GM23338 (cell line): Measurements from ENCODE around the gene CRYL1. TPM values are rescaled to one million over a fixed set of nuclear protein-coding genes. Genes with fewer than 3 reads are reported as not detected.

Experiments
- ATAC-seq: fragments of 200-7000 bp; cut with Tn5 transposase; 3 replicates; pipeline ENCODE4 v1.9.1; 2020
- DNase-seq: peaks from one replicate; pipeline ENCODE4 v3.0.0-alpha.2; 2015; ENCODE audit warnings: low spot score
- H2AFZ ChIP-seq: fragments of 200-600 bp; sonication (generic); 2 replicates; pipeline ENCODE4 v1.8.0; 2016; ENCODE audit warnings: antibody characterized with exemption, mild to moderate bottlenecking, moderate library complexity
- H3F3A ChIP-seq: fragments of 200-600 bp; sonication (generic); replicated peaks from 2 replicates; pipeline ENCODE4 v1.8.0; 2017; ENCODE audit warnings: antibody characterized with exemption, mixed run types, low read depth
- H3K27ac ChIP-seq: fragments of 200-600 bp; sonication (generic); 2 replicates; pipeline ENCODE4 v1.6.1; 2016; ENCODE audit warnings: low read depth
- H3K27me3 ChIP-seq: fragments of 200-600 bp; sonication (generic); 2 replicates; pipeline ENCODE4 v1.8.0; 2016; ENCODE audit warnings: mild to moderate bottlenecking, mixed run types, moderate library complexity; ENCODE audit not compliant: insufficient read depth
- H3K36me3 ChIP-seq: fragments of 200-600 bp; sonication (generic); 2 replicates; pipeline ENCODE4 v1.8.0; 2016; ENCODE audit warnings: mild to moderate bottlenecking; ENCODE audit not compliant: insufficient read depth
- H3K4me1 ChIP-seq: fragments of 200-600 bp; sonication (generic); 2 replicates; pipeline ENCODE4 v1.8.0; 2016; ENCODE audit warnings: mild to moderate bottlenecking, moderate library complexity; ENCODE audit not compliant: insufficient read depth
- H3K4me2 ChIP-seq: fragments of 200-600 bp; sonication (generic); 2 replicates; pipeline ENCODE4 v1.7.1; 2017; ENCODE audit warnings: mixed run types
- H3K4me3 ChIP-seq: fragments of 200-600 bp; sonication (generic); 2 replicates; pipeline ENCODE4 v1.6.1; 2016; ENCODE audit warnings: mixed run types
- H3K79me2 ChIP-seq: fragments of 200-600 bp; sonication (generic); replicated peaks from 2 replicates; pipeline ENCODE4 v1.8.0; 2017; ENCODE audit warnings: mild to moderate bottlenecking; ENCODE audit not compliant: insufficient read depth
- H3K9me2 ChIP-seq: fragments of 200-600 bp; sonication (generic); 2 replicates; pipeline ENCODE4 v1.8.0; 2017; ENCODE audit not compliant: insufficient read depth
- H4K20me1 ChIP-seq: fragments of 200-600 bp; sonication (generic); replicated peaks from 2 replicates; pipeline ENCODE4 v1.8.0; 2017; ENCODE audit warnings: mild to moderate bottlenecking; ENCODE audit not compliant: insufficient read depth
- H3K27ac Mint-ChIP-seq: 2 replicates; pipeline ENCODE4 v1.8.0; 2020; ENCODE audit warnings: inconsistent platforms, mild to moderate bottlenecking, moderate library complexity, mixed read lengths
- H3K27me3 Mint-ChIP-seq: 3 replicates; pipeline ENCODE4 v1.8.0; 2022; ENCODE audit warnings: low read depth, mild to moderate bottlenecking, moderate library complexity, mixed read lengths, inconsistent platforms; ENCODE audit not compliant: insufficient read depth, poor library complexity
- H3K36me3 Mint-ChIP-seq: 3 replicates; pipeline ENCODE4 v1.8.0; 2021; ENCODE audit warnings: low read depth, mild to moderate bottlenecking, inconsistent platforms, moderate library complexity, mixed read lengths
- H3K4me1 Mint-ChIP-seq: 3 replicates; pipeline ENCODE4 v1.8.0; 2020; ENCODE audit warnings: mild to moderate bottlenecking, inconsistent platforms, mixed read lengths
- H3K4me3 Mint-ChIP-seq: 3 replicates; pipeline ENCODE4 v1.8.0; 2021; ENCODE audit warnings: moderate library complexity, mild to moderate bottlenecking, inconsistent platforms, mixed read lengths
- H3K9me3 Mint-ChIP-seq: 3 replicates; pipeline ENCODE4 v1.8.0; 2020; ENCODE audit warnings: moderate library complexity, mild to moderate bottlenecking, inconsistent platforms, mixed read lengths
- CREB1 ChIP-seq: fragments of 250-450 bp; sonication (Bioruptor Pico); IDR thresholded peaks from 2 replicates; pipeline ENCODE4 v1.5.0; 2020; ENCODE audit warnings: low read depth, mild to moderate bottlenecking, moderate library complexity
- EZH2 ChIP-seq: fragments of 200-600 bp; sonication (generic); IDR thresholded peaks from one replicate; pipeline ENCODE4 v1.8.0; 2017; ENCODE audit warnings: antibody characterized with exemption, mild to moderate bottlenecking, low read depth; ENCODE audit not compliant: unreplicated experiment
- EZH2phosphoT487 ChIP-seq: fragments of 200-600 bp; sonication (generic); IDR thresholded peaks from one replicate; pipeline ENCODE4 v1.8.1; 2018; ENCODE audit warnings: antibody characterized with exemption; ENCODE audit not compliant: unreplicated experiment
- JUNB ChIP-seq: IDR thresholded peaks from one replicate; pipeline ENCODE4 v1.6.1; 2016; ENCODE audit warnings: antibody characterized with exemption; ENCODE audit not compliant: unreplicated experiment
- NANOG ChIP-seq: IDR thresholded peaks from 2 replicates; pipeline ENCODE4 v1.6.1; 2016; ENCODE audit warnings: antibody characterized with exemption, borderline replicate concordance
- POLR2AphosphoS5 ChIP-seq: IDR thresholded peaks from 2 replicates; pipeline ENCODE4 v1.6.1; 2016; ENCODE audit warnings: antibody characterized with exemption, low read depth
- STAT1 ChIP-seq: IDR thresholded peaks from one replicate; pipeline ENCODE4 v1.6.1; 2016; ENCODE audit warnings: antibody characterized with exemption; ENCODE audit not compliant: unreplicated experiment
- ZNF114 ChIP-seq: fragments of 250-450 bp; sonication (Bioruptor Pico); IDR thresholded peaks from 2 replicates; pipeline ENCODE4 v1.5.0; 2020; ENCODE audit warnings: mild to moderate bottlenecking, moderate library complexity
- ZNF331 ChIP-seq: fragments of 250-450 bp; sonication (Bioruptor Pico); IDR thresholded peaks from 2 replicates; pipeline ENCODE4 v1.5.0; 2020; ENCODE audit warnings: low read depth, mild to moderate bottlenecking, moderate library complexity
- ZNF462 ChIP-seq: fragments of 250-450 bp; sonication (Bioruptor Pico); IDR thresholded peaks from 2 replicates; pipeline ENCODE4 v1.5.0; 2020; ENCODE audit warnings: mild to moderate bottlenecking, moderate library complexity
- polyA plus RNA-seq: library from polyadenylated mRNA; unstranded; fragments of >200 nt; fragmentation: Nextera tagmentation; extraction: Ambion mirVana; gene quantifications from 2 replicates; pipeline ENCODE4 v1.2.1, GENCODE V29; 2016
- total RNA-seq: library from RNA; depleted of rRNA; stranded (reverse); fragments of >200 nt; shearing (Covaris generic); gene quantifications from 2 replicates; pipeline ENCODE4 v1.2.3, GENCODE V29; 2014
- TF ChIP-seq, protein P1 (sequence below): IDR thresholded peaks from one replicate; pipeline ENCODE4 v1.6.1; 2018; ENCODE audit warnings: antibody characterized with exemption; ENCODE audit not compliant: unreplicated experiment
- TF ChIP-seq, protein P2 (sequence below), 2 experiments: fragments of 200-600 bp in 1 of 2; sonication (generic) in 1 of 2; conservative IDR thresholded peaks; 2 replicates each; pipeline versions ENCODE4 v1.5.1 to v1.6.1; 2016 to 2017; ENCODE audit warnings: antibody characterized with exemption in 2 of 2, low read depth in 2 of 2, mild to moderate bottlenecking in 2 of 2, moderate library complexity in 1 of 2
- TF ChIP-seq, protein P3 (sequence below): IDR thresholded peaks from 2 replicates; pipeline ENCODE4 v1.6.1; 2016; ENCODE audit warnings: antibody characterized with exemption

CRYL1 gene
- total and polyA plus RNA-seq, 2 experiments from 2014 or later: 2.2 to 2.6 TPM

- no peak; the same call in 2 of the 3 replicates for ATAC-seq
- peaks cover 22% of the 10 kb centered on the region for H3K4me1 Mint-ChIP-seq
- no peak overlapping the region for H3K4me3 ChIP-seq
- no peaks in the 10 kb centered on the region for H3K36me3 Mint-ChIP-seq
- H3K27ac ChIP-seq: no peak overlapping the region
- H3K27me3 ChIP-seq: no peaks in the 10 kb centered on the region
- H3K4me2 ChIP-seq: no peak overlapping the region
- no peaks in the 10 kb centered on the region for H3K27me3 Mint-ChIP-seq
- H4K20me1 ChIP-seq: no peaks in the 10 kb centered on the region
- no peak overlapping the region for H2AFZ ChIP-seq
- TF ChIP-seq NANOG (no peak), POLR2AphosphoS5 (no peak), EZH2phosphoT487 (no peak), CREB1 (CRISPR knock-in tag) (no peak), ZNF462 (no peak), STAT1 (no peak), JUNB (no peak), ZNF114 (CRISPR knock-in tag) (no peak), ZNF331 (CRISPR knock-in tag) (no peak), EZH2 (no peak)
- TF ChIP-seq, protein P1, sequence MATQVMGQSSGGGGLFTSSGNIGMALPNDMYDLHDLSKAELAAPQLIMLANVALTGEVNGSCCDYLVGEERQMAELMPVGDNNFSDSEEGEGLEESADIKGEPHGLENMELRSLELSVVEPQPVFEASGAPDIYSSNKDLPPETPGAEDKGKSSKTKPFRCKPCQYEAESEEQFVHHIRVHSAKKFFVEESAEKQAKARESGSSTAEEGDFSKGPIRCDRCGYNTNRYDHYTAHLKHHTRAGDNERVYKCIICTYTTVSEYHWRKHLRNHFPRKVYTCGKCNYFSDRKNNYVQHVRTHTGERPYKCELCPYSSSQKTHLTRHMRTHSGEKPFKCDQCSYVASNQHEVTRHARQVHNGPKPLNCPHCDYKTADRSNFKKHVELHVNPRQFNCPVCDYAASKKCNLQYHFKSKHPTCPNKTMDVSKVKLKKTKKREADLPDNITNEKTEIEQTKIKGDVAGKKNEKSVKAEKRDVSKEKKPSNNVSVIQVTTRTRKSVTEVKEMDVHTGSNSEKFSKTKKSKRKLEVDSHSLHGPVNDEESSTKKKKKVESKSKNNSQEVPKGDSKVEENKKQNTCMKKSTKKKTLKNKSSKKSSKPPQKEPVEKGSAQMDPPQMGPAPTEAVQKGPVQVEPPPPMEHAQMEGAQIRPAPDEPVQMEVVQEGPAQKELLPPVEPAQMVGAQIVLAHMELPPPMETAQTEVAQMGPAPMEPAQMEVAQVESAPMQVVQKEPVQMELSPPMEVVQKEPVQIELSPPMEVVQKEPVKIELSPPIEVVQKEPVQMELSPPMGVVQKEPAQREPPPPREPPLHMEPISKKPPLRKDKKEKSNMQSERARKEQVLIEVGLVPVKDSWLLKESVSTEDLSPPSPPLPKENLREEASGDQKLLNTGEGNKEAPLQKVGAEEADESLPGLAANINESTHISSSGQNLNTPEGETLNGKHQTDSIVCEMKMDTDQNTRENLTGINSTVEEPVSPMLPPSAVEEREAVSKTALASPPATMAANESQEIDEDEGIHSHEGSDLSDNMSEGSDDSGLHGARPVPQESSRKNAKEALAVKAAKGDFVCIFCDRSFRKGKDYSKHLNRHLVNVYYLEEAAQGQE: no peak
- TF ChIP-seq, protein P2, sequence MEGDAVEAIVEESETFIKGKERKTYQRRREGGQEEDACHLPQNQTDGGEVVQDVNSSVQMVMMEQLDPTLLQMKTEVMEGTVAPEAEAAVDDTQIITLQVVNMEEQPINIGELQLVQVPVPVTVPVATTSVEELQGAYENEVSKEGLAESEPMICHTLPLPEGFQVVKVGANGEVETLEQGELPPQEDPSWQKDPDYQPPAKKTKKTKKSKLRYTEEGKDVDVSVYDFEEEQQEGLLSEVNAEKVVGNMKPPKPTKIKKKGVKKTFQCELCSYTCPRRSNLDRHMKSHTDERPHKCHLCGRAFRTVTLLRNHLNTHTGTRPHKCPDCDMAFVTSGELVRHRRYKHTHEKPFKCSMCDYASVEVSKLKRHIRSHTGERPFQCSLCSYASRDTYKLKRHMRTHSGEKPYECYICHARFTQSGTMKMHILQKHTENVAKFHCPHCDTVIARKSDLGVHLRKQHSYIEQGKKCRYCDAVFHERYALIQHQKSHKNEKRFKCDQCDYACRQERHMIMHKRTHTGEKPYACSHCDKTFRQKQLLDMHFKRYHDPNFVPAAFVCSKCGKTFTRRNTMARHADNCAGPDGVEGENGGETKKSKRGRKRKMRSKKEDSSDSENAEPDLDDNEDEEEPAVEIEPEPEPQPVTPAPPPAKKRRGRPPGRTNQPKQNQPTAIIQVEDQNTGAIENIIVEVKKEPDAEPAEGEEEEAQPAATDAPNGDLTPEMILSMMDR (conservative IDR thresholded peaks at IDR 0.05; ENCODE audit: low read depth in 2 of 2): no peak
- TF ChIP-seq, protein P3, sequence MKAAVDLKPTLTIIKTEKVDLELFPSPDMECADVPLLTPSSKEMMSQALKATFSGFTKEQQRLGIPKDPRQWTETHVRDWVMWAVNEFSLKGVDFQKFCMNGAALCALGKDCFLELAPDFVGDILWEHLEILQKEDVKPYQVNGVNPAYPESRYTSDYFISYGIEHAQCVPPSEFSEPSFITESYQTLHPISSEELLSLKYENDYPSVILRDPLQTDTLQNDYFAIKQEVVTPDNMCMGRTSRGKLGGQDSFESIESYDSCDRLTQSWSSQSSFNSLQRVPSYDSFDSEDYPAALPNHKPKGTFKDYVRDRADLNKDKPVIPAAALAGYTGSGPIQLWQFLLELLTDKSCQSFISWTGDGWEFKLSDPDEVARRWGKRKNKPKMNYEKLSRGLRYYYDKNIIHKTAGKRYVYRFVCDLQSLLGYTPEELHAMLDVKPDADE: no peak
- no peaks in the 10 kb centered on the region for H3K79me2 ChIP-seq
- 0 out of 2 replicates have a peak, but pooled peaks cover 3% of the 10 kb centered on the region for H3K9me2 ChIP-seq
- no peaks in the 10 kb centered on the region for H3F3A ChIP-seq
- no peaks in the 10 kb centered on the region for H3K9me3 Mint-ChIP-seq
- H3K4me1 ChIP-seq: peaks cover 8% of the 10 kb centered on the region
- DNase-seq: peak; percentile 4
- H3K36me3 ChIP-seq: no peaks in the 10 kb centered on the region; the same call in 1 of the 2 replicates
- no peak overlapping the region for H3K4me3 Mint-ChIP-seq
- no peak overlapping the region for H3K27ac Mint-ChIP-seq
Measured at GRCh38 chr13:20460761-20461160, 64.9 kb downstream of the CRYL1 start.
